GM12878 (cell line): ENCODE results near the gene CLEC17A. TPM values are rescaled to one million over a fixed set of nuclear protein-coding genes. Genes with fewer than 3 reads are reported as not detected.

Experiments used
- ATAC-seq: fragments of 200-7000 bp; cut with Tn5 transposase; 3 replicates; pipeline ENCODE4 v1.9.1; 2020; ENCODE audit warnings: mild to moderate bottlenecking, moderate library complexity
- BruUV-seq: library from RNA; stranded (reverse); fragments of 400-500 nt; replicated peaks from 2 replicates; lab custom pipeline; 2021; lab: Mats Ljungman, UMichigan
- CTCF ChIA-PET: fragments of 300-600 bp; sonication (Branson Sonifier 250); formaldehyde crosslinking; extraction: SDS; loops from one replicate; lab custom pipeline; 2021; ENCODE audit warnings: inconsistent platforms; lab: Yijun Ruan, JAX
- POLR2A ChIA-PET: fragments of 350-600 bp; formaldehyde crosslinking; extraction: SDS; loops from one replicate; lab custom pipeline; 2021; ENCODE audit warnings: inconsistent platforms; lab: Charles Lee
- RAD21 ChIA-PET: fragments of 300-600 bp; sonication (Branson Sonifier 250); formaldehyde crosslinking; loops from one replicate; lab custom pipeline; 2023; ENCODE audit warnings: antibody characterized with exemption; ENCODE audit not compliant: unreplicated experiment; lab: Charles Lee
- SMC1A ChIA-PET: fragments of 300-600 bp; sonication (Branson Sonifier 250); formaldehyde crosslinking; loops from one replicate; lab custom pipeline; 2023; ENCODE audit not compliant: unreplicated experiment, uncharacterized antibody; lab: Charles Lee
- DNase-seq: peaks from one replicate; pipeline ENCODE4 v3.0.0-alpha.2; 2011; ENCODE audit warnings: low read depth, low spot score
- FAIRE-seq: peaks from 3 replicates; lab custom pipeline; 2011; peaks lifted over from hg19 to GRCh38; lab: Jason Lieb, UNC
- H2AFZ ChIP-seq: 2 replicates; pipeline ENCODE4 v1.6.0; 2011; ENCODE audit warnings: low read depth, low read length, control low read depth; ENCODE audit not compliant: control insufficient read depth
- H3K27ac ChIP-seq: 2 replicates; pipeline ENCODE4 v1.5.1; 2011; ENCODE audit warnings: control low read depth; ENCODE audit not compliant: control insufficient read depth, insufficient read depth
- H3K27me3 ChIP-seq, 2 experiments: replicated peaks in 1 of 2; 2 replicates each; pipeline versions ENCODE4 v1.6.0 to v1.6.1; 2011; ENCODE audit warnings: low read length in 1 of 2; ENCODE audit not compliant: control insufficient read depth in 2 of 2, insufficient read depth in 2 of 2
- H3K36me3 ChIP-seq, 2 experiments: 2 replicates each; pipeline ENCODE4 v1.5.1; 2011; ENCODE audit warnings: low read length in 1 of 2; ENCODE audit not compliant: control insufficient read depth in 2 of 2, insufficient read depth in 2 of 2
- H3K4me1 ChIP-seq: 2 replicates; pipeline ENCODE4 v1.6.1; 2011; ENCODE audit warnings: mild to moderate bottlenecking, low read length, moderate library complexity, mixed read lengths; ENCODE audit not compliant: control insufficient read depth, insufficient read depth
- H3K4me2 ChIP-seq: 2 replicates; pipeline ENCODE4 v1.6.0; 2011; ENCODE audit warnings: control low read depth; ENCODE audit not compliant: control insufficient read depth, insufficient read depth
- H3K4me3 ChIP-seq: fragments of 200-600 bp; sonication (generic); 2 replicates; pipeline ENCODE4 v1.5.1; 2016
- H3K79me2 ChIP-seq: 2 replicates; pipeline ENCODE4 v1.6.0; 2011; ENCODE audit warnings: low read length; ENCODE audit not compliant: control insufficient read depth, insufficient read depth
- H3K9ac ChIP-seq: 2 replicates; pipeline ENCODE4 v1.8.0; 2011; ENCODE audit warnings: low read length, control low read depth, mixed read lengths; ENCODE audit not compliant: control insufficient read depth, insufficient read depth
- H3K9me3 ChIP-seq: replicated peaks from 3 replicates; pipeline ENCODE4 v1.5.1; 2011; ENCODE audit warnings: mild to moderate bottlenecking, low read length; ENCODE audit not compliant: control insufficient read depth, insufficient read depth
- H4K20me1 ChIP-seq: 2 replicates; pipeline ENCODE4 v1.6.0; 2011; ENCODE audit not compliant: control insufficient read depth, insufficient read depth
- BACH1 ChIP-seq: fragments of 450-650 bp; IDR thresholded peaks from 2 replicates; pipeline ENCODE4 v1.6.1; 2017; ENCODE audit warnings: mild to moderate bottlenecking, borderline replicate concordance
- CHD1 ChIP-seq: IDR thresholded peaks from 2 replicates; pipeline ENCODE4 v1.6.1; 2012; ENCODE audit warnings: low read depth, low read length, improper control_type of control experiment
- CHD2 ChIP-seq: IDR thresholded peaks from 2 replicates; pipeline ENCODE4 v1.6.1; 2011; ENCODE audit warnings: low read depth, low read length, improper control_type of control experiment, borderline replicate concordance
- EGR1 ChIP-seq, 2 experiments: IDR thresholded peaks; 1 replicate in 1 of 2; 2 replicates in 1 of 2; pipeline ENCODE4 v1.6.1; 2011 to 2012; ENCODE audit warnings: low read depth in 2 of 2, low read length in 2 of 2, borderline replicate concordance in 1 of 2, mild to moderate bottlenecking in 1 of 2, moderate library complexity in 1 of 2
- HDAC6 ChIP-seq: fragments of 200-600 bp; sonication (generic); IDR thresholded peaks from one replicate; pipeline ENCODE4 v1.8.0; 2017; ENCODE audit warnings: antibody characterized with exemption; ENCODE audit not compliant: unreplicated experiment
- IKZF2 ChIP-seq, 2 experiments: fragments of 450-650 bp; IDR thresholded peaks; 2 replicates each; pipeline ENCODE4 v1.6.1; 2017; ENCODE audit warnings: mild to moderate bottlenecking in 2 of 2, moderate library complexity in 2 of 2
- KAT2A ChIP-seq: conservative IDR thresholded peaks from 2 replicates; pipeline ENCODE4 v1.6.1; 2011; ENCODE audit warnings: low read depth, low read length; ENCODE audit not compliant: control insufficient read depth
- NFXL1 ChIP-seq: fragments of 450-650 bp; IDR thresholded peaks from 2 replicates; pipeline ENCODE4 v1.6.1; 2017; ENCODE audit warnings: antibody characterized with exemption, mild to moderate bottlenecking, borderline replicate concordance
- NFYB ChIP-seq: IDR thresholded peaks from 2 replicates; pipeline ENCODE4 v1.6.1; 2011; ENCODE audit warnings: low read depth, mild to moderate bottlenecking, low read length, improper control_type of control experiment, moderate library complexity; ENCODE audit not compliant: insufficient read depth
- STAT1 ChIP-seq: fragments of 450-650 bp; conservative IDR thresholded peaks from 2 replicates; pipeline ENCODE4 v1.6.1; 2014; ENCODE audit warnings: antibody characterized with exemption, mild to moderate bottlenecking
- YY1 ChIP-seq: IDR thresholded peaks from 2 replicates; pipeline ENCODE4 v1.6.1; 2011; ENCODE audit warnings: low read depth, mild to moderate bottlenecking, low read length
- ZNF384 ChIP-seq: IDR thresholded peaks from 2 replicates; pipeline ENCODE4 v1.6.1; 2012; ENCODE audit warnings: low read depth, mild to moderate bottlenecking, low read length, improper control_type of control experiment, borderline replicate concordance
- WGBS: methylation state at CpG from one replicate; pipeline ENCODE4 v1.1.6; 2016; ENCODE audit warnings: low lambda C conversion rate; ENCODE audit not compliant: insufficient replicate concordance, insufficient coverage; ENCODE audit errors: missing lambda C conversion rate; 5-methylcytosine and 5-hydroxymethylcytosine counted together
- in situ Hi-C: fragments of 300-500 bp; cut with MboI; formaldehyde crosslinking; loops from 9 replicates; pipeline ENCODE4 v1.14.3; 2018; ENCODE audit warnings: mixed read lengths
- intact Hi-C: fragments of 100-400 bp; cut with micrococcal nuclease; formaldehyde crosslinking; loops from one replicate; pipeline ENCODE4 v1.14.2; 2022; ENCODE audit not compliant: unreplicated experiment
- polyA plus RNA-seq, 11 experiments: library from polyadenylated mRNA; depleted of rRNA in 4 of 11; unstranded in 6 of 11; stranded (reverse) in 5 of 11; fragments of >200 nt; fragmentation: Nextera tagmentation in 4 of 11; fragmentation: Illumina TruSeq in 1 of 11; extraction: Ambion mirVana in 4 of 11; extraction: Trizol in 1 of 11; gene quantifications; 1 replicate in 1 of 11; 2 replicates in 10 of 11; pipeline versions ENCODE4 v1.2.1 to v1.2.3, GENCODE V29; 2011 to 2016; ENCODE audit warnings: inconsistent platforms in 2 of 11, missing spikeins in 2 of 11, low read depth in 1 of 11
- total RNA-seq, 4 experiments: library from RNA; depleted of rRNA in 3 of 4; stranded (reverse); fragments of >200 nt in 3 of 4; fragmentation: Illumina TruSeq in 1 of 4; extraction: Trizol in 1 of 4; gene quantifications; 2 replicates each; pipeline versions ENCODE4 v1.2.1 to v1.2.3, GENCODE V29; 2013 to 2021
- TF ChIP-seq, protein P1 (sequence below): fragments of 450-650 bp; IDR thresholded peaks from 2 replicates; pipeline ENCODE4 v1.6.1; 2017; ENCODE audit warnings: mild to moderate bottlenecking
- TF ChIP-seq, protein P2 (sequence below): IDR thresholded peaks from 2 replicates; pipeline ENCODE4 v1.6.1; 2012; ENCODE audit warnings: low read length, inconsistent platforms
- TF ChIP-seq, protein P3 (sequence below): IDR thresholded peaks from 2 replicates; pipeline ENCODE4 v1.6.1; 2011; ENCODE audit warnings: borderline replicate concordance, low read depth, mild to moderate bottlenecking, moderate library complexity, mixed read lengths, low read length; ENCODE audit not compliant: insufficient read depth; ENCODE audit errors: extremely low read length
- TF ChIP-seq, protein P4 (sequence below): fragments of 450-650 bp; IDR thresholded peaks from 2 replicates; pipeline ENCODE4 v1.6.1; 2017; ENCODE audit warnings: antibody characterized with exemption, mild to moderate bottlenecking, moderate library complexity

CLEC17A gene
- total and polyA plus RNA-seq, 10 of the 15 experiments (the other 5 are each of a cell fraction or from before 2014, with no cell fraction given): 12.9 to 131 (median 97.3) TPM

DNA sequence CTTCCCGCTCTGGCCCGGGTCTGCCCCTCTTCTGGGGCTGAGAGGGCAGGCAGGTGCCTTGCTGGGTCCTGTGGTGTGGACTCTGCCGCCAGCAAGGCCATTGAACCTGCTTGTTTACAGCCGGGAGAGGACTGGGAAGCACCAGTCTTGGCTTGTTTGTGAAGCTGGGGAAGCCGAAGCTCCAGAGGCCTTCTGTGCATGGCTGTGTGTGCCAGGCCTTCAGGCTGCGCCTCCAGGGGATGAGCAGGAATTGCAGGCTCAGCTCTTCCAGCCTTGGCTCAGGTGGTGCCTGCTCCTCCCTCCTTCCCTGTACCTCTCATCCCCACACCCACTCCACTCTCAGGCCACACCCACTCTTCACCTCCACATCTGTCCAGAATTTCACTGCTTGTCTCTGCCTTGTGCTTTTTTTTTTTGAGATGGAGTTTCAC, 28.5 kb upstream of the CLEC17A start:
- peaks cover 15% of the 10 kb centered on the region for H3K4me1 ChIP-seq
- intact Hi-C loops: no loop called here

More for the DNA sequence above, 28.5 kb upstream of the CLEC17A start:
- WGBS: 69% methylated on average over 6 of the region's 6 CpGs
- Histone ChIP-seq H3K36me3 (no peaks in the 10 kb centered on the region; a peak in 1 of 4 replicates), H2AFZ (no peak overlapping the region), H3K4me3 (no peak overlapping the region), H3K9ac (no peak overlapping the region), H4K20me1 (no peaks in the 10 kb centered on the region), H3K9me3 (no peaks in the 10 kb centered on the region), H3K27ac (no peak overlapping the region), H3K4me2 (no peak overlapping the region), H3K27me3 (no peaks in the 10 kb centered on the region), H3K79me2 (peaks cover 2% of the 10 kb centered on the region; the same call in 1 of the 2 replicates)
- CTCF ChIA-PET: interaction anchor here (0.6 to 5.1 kb wide), 3 partner anchors 18 to 133 kb away, joined by 3 to 51 read pairs (median 43); partner anchors contain the start of gene NDUFB7
- FAIRE-seq: no peak
- no TSS peak for BruUV-seq
- no peak for ATAC-seq
- POLR2A ChIA-PET: interaction anchor here (1.4 kb wide), 1 partner anchor 36 kb away, joined by 4 read pairs; the partner anchor contains the start of gene DNAJB1
- no peak for DNase-seq
- SMC1A ChIA-PET: no interaction called here
- TF ChIP-seq, protein P1, sequence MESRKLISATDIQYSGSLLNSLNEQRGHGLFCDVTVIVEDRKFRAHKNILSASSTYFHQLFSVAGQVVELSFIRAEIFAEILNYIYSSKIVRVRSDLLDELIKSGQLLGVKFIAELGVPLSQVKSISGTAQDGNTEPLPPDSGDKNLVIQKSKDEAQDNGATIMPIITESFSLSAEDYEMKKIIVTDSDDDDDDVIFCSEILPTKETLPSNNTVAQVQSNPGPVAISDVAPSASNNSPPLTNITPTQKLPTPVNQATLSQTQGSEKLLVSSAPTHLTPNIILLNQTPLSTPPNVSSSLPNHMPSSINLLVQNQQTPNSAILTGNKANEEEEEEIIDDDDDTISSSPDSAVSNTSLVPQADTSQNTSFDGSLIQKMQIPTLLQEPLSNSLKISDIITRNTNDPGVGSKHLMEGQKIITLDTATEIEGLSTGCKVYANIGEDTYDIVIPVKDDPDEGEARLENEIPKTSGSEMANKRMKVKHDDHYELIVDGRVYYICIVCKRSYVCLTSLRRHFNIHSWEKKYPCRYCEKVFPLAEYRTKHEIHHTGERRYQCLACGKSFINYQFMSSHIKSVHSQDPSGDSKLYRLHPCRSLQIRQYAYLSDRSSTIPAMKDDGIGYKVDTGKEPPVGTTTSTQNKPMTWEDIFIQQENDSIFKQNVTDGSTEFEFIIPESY: no peak
- TF ChIP-seq, protein P2, sequence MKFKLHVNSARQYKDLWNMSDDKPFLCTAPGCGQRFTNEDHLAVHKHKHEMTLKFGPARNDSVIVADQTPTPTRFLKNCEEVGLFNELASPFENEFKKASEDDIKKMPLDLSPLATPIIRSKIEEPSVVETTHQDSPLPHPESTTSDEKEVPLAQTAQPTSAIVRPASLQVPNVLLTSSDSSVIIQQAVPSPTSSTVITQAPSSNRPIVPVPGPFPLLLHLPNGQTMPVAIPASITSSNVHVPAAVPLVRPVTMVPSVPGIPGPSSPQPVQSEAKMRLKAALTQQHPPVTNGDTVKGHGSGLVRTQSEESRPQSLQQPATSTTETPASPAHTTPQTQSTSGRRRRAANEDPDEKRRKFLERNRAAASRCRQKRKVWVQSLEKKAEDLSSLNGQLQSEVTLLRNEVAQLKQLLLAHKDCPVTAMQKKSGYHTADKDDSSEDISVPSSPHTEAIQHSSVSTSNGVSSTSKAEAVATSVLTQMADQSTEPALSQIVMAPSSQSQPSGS: no peak
- TF ChIP-seq NFYB (no peak), EGR1 (IDR thresholded peaks at IDR 0.05; ENCODE audit: borderline replicate concordance in 1 of 2, low read depth in 2 of 2, low read length in 2 of 2) (no peak), CHD2 (no peak), NFXL1 (no peak), BACH1 (no peak), HDAC6 (no peak), KAT2A (no peak), CHD1 (no peak), ZNF384 (no peak), YY1 (no peak), STAT1 (no peak), IKZF2 (IDR thresholded peaks at IDR 0.05) (no peak)
- TF ChIP-seq, protein P3, sequence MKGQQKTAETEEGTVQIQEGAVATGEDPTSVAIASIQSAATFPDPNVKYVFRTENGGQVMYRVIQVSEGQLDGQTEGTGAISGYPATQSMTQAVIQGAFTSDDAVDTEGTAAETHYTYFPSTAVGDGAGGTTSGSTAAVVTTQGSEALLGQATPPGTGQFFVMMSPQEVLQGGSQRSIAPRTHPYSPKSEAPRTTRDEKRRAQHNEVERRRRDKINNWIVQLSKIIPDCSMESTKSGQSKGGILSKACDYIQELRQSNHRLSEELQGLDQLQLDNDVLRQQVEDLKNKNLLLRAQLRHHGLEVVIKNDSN: no peak
- TF ChIP-seq, protein P4, sequence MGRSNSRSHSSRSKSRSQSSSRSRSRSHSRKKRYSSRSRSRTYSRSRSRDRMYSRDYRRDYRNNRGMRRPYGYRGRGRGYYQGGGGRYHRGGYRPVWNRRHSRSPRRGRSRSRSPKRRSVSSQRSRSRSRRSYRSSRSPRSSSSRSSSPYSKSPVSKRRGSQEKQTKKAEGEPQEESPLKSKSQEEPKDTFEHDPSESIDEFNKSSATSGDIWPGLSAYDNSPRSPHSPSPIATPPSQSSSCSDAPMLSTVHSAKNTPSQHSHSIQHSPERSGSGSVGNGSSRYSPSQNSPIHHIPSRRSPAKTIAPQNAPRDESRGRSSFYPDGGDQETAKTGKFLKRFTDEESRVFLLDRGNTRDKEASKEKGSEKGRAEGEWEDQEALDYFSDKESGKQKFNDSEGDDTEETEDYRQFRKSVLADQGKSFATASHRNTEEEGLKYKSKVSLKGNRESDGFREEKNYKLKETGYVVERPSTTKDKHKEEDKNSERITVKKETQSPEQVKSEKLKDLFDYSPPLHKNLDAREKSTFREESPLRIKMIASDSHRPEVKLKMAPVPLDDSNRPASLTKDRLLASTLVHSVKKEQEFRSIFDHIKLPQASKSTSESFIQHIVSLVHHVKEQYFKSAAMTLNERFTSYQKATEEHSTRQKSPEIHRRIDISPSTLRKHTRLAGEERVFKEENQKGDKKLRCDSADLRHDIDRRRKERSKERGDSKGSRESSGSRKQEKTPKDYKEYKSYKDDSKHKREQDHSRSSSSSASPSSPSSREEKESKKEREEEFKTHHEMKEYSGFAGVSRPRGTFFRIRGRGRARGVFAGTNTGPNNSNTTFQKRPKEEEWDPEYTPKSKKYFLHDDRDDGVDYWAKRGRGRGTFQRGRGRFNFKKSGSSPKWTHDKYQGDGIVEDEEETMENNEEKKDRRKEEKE: no peak
- RAD21 ChIA-PET: no interaction called here
- in situ Hi-C loops: no loop called here
